H1 (cell line): ENCODE data around the gene POLE2. TPM values are rescaled to one million over a fixed set of nuclear protein-coding genes. Genes with fewer than 3 reads are reported as not detected.
A peak's percentile ranks its signal among the peaks of the same experiment; 100 is the strongest.

Experiments
- BACH1 ChIP-seq: IDR thresholded peaks from 2 replicates; pipeline ENCODE4 v1.6.1; 2012; ENCODE audit warnings: low read length, improper control_type of control experiment
- EP300 ChIP-seq, 2 experiments: IDR thresholded peaks; 1 replicate in 1 of 2; 2 replicates in 1 of 2; pipeline ENCODE4 v1.6.1; 2011 to 2012; ENCODE audit warnings: low read depth in 2 of 2, low read length in 2 of 2, mild to moderate bottlenecking in 2 of 2, borderline replicate concordance in 1 of 2, inconsistent platforms in 1 of 2, moderate library complexity in 1 of 2
- KDM5A ChIP-seq: fragments of 200-600 bp; IDR thresholded peaks from 2 replicates; pipeline ENCODE4 v1.7.1; 2012; ENCODE audit warnings: mild to moderate bottlenecking, low read length, inconsistent platforms, mixed read lengths
- PHF8 ChIP-seq: fragments of 200-600 bp; sonication (generic); conservative IDR thresholded peaks from 2 replicates; pipeline ENCODE4 v1.7.1; 2012; ENCODE audit warnings: low read depth, mild to moderate bottlenecking, inconsistent platforms, low read length, moderate library complexity
- SRF ChIP-seq: IDR thresholded peaks from 2 replicates; pipeline ENCODE4 v1.6.1; 2011; ENCODE audit warnings: mild to moderate bottlenecking, low read depth, low read length, moderate library complexity
- TBP ChIP-seq: IDR thresholded peaks from 2 replicates; pipeline ENCODE4 v1.6.1; 2011; ENCODE audit warnings: low read depth, low read length, improper control_type of control experiment
- polyA plus RNA-seq, 7 experiments: library from polyadenylated mRNA; depleted of rRNA in 3 of 7; stranded (reverse) in 5 of 7; unstranded in 2 of 7; fragments of >200 nt in 5 of 7; fragments of 200-250 nt in 2 of 7; gene quantifications; 1 replicate in 5 of 7; 2 replicates in 1 of 7; 4 replicates in 1 of 7; pipeline versions ENCODE4 v1.2.1 to v1.2.3, GENCODE V29; 2011 to 2013; ENCODE audit warnings: missing spikeins in 2 of 7, mixed read lengths in 2 of 7
- total RNA-seq: library from RNA; stranded (reverse); fragmentation: NEBNext Ultra II Directional; extraction: Animal tissue kit (Norgen Biotek cat#: 25700); gene quantifications from 2 replicates; pipeline ENCODE4 v1.2.1, GENCODE V29; 2021
- TF ChIP-seq, protein P1 (sequence below): fragments of 300-600 bp; sonication (generic); IDR thresholded peaks from 2 replicates; pipeline ENCODE4 v1.7.1; 2012; ENCODE audit warnings: low read length, moderate library complexity, mild to moderate bottlenecking, inconsistent platforms; ENCODE audit not compliant: insufficient replicate concordance
- TF ChIP-seq, protein P2 (sequence below): IDR thresholded peaks from 2 replicates; pipeline ENCODE4 v1.6.1; 2011; ENCODE audit warnings: low read depth, mild to moderate bottlenecking, low read length; ENCODE audit not compliant: insufficient read depth

The POLE2 gene
- total and polyA plus RNA-seq, 2 of the 8 experiments (the other 6 are each of a cell fraction or from before 2014, with no cell fraction given): 31.2 to 41.7 TPM

DNA sequence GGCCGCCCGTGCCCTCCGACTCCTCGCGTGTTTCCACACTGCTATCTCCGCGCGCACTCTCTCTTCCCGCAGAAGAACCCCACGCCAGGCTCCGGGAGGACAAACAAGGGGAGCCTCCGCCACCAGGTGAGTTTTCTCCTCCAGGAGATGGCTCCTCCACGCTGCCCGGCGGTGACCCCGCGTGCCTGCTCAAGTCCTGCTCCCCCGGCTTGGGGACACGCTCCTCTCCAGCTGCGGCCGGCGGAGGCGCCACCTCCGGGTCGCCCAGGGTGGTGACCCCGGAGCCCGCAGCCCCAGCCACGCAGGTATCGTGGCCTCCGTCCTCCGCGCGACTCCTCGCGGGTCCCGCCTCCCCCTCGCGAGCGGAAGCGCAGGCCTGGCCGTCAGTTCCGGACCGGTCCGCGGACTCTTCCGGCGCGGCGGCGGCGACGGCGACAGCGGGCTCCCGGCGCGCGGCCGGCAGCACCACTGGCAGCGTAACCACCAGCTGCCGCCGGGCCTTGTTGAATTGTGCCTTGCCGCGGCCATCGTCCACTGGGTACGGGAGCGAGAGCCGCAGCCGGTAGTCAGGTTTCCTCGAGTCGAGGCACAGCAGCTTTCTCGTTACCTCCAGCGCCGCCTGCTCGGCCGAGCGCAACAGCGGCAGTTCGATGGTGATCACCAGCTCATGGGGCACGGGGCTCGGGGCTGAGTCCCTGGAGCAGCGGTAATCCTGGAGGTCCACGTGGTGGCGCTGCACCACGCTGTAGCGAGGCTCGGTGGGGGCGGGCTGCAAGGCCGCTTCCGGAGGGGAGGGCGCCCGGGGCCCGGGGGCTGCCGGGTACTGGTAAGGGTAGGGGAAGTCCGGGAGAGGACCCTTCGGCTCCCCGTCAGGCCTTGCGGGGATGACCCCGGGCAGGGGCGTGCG is 54.1 kb downstream of the POLE2 start (continued):
- TF ChIP-seq, protein P1, sequence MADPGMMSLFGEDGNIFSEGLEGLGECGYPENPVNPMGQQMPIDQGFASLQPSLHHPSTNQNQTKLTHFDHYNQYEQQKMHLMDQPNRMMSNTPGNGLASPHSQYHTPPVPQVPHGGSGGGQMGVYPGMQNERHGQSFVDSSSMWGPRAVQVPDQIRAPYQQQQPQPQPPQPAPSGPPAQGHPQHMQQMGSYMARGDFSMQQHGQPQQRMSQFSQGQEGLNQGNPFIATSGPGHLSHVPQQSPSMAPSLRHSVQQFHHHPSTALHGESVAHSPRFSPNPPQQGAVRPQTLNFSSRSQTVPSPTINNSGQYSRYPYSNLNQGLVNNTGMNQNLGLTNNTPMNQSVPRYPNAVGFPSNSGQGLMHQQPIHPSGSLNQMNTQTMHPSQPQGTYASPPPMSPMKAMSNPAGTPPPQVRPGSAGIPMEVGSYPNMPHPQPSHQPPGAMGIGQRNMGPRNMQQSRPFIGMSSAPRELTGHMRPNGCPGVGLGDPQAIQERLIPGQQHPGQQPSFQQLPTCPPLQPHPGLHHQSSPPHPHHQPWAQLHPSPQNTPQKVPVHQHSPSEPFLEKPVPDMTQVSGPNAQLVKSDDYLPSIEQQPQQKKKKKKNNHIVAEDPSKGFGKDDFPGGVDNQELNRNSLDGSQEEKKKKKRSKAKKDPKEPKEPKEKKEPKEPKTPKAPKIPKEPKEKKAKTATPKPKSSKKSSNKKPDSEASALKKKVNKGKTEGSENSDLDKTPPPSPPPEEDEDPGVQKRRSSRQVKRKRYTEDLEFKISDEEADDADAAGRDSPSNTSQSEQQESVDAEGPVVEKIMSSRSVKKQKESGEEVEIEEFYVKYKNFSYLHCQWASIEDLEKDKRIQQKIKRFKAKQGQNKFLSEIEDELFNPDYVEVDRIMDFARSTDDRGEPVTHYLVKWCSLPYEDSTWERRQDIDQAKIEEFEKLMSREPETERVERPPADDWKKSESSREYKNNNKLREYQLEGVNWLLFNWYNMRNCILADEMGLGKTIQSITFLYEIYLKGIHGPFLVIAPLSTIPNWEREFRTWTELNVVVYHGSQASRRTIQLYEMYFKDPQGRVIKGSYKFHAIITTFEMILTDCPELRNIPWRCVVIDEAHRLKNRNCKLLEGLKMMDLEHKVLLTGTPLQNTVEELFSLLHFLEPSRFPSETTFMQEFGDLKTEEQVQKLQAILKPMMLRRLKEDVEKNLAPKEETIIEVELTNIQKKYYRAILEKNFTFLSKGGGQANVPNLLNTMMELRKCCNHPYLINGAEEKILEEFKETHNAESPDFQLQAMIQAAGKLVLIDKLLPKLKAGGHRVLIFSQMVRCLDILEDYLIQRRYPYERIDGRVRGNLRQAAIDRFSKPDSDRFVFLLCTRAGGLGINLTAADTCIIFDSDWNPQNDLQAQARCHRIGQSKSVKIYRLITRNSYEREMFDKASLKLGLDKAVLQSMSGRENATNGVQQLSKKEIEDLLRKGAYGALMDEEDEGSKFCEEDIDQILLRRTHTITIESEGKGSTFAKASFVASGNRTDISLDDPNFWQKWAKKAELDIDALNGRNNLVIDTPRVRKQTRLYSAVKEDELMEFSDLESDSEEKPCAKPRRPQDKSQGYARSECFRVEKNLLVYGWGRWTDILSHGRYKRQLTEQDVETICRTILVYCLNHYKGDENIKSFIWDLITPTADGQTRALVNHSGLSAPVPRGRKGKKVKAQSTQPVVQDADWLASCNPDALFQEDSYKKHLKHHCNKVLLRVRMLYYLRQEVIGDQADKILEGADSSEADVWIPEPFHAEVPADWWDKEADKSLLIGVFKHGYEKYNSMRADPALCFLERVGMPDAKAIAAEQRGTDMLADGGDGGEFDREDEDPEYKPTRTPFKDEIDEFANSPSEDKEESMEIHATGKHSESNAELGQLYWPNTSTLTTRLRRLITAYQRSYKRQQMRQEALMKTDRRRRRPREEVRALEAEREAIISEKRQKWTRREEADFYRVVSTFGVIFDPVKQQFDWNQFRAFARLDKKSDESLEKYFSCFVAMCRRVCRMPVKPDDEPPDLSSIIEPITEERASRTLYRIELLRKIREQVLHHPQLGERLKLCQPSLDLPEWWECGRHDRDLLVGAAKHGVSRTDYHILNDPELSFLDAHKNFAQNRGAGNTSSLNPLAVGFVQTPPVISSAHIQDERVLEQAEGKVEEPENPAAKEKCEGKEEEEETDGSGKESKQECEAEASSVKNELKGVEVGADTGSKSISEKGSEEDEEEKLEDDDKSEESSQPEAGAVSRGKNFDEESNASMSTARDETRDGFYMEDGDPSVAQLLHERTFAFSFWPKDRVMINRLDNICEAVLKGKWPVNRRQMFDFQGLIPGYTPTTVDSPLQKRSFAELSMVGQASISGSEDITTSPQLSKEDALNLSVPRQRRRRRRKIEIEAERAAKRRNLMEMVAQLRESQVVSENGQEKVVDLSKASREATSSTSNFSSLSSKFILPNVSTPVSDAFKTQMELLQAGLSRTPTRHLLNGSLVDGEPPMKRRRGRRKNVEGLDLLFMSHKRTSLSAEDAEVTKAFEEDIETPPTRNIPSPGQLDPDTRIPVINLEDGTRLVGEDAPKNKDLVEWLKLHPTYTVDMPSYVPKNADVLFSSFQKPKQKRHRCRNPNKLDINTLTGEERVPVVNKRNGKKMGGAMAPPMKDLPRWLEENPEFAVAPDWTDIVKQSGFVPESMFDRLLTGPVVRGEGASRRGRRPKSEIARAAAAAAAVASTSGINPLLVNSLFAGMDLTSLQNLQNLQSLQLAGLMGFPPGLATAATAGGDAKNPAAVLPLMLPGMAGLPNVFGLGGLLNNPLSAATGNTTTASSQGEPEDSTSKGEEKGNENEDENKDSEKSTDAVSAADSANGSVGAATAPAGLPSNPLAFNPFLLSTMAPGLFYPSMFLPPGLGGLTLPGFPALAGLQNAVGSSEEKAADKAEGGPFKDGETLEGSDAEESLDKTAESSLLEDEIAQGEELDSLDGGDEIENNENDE: no peak
- TF ChIP-seq, protein P2, sequence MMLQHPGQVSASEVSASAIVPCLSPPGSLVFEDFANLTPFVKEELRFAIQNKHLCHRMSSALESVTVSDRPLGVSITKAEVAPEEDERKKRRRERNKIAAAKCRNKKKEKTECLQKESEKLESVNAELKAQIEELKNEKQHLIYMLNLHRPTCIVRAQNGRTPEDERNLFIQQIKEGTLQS: peak; percentile 17; the same call in 1 of the 2 replicates
- TF ChIP-seq BACH1 (no peak; the same call in 1 of the 2 replicates), EP300 (IDR thresholded peaks at IDR 0.05; ENCODE audit: borderline replicate concordance in 1 of 2, low read depth in 2 of 2, low read length in 2 of 2) (0 out of 3 replicates have a peak, but pooled peaks of 1 of the 2 experiments have one; percentile 9), TBP (peak; percentile 73; the same call in 1 of the 2 replicates), KDM5A (peak; percentile 12; the same call in 1 of the 2 replicates), SRF (no peak), PHF8 (peak; percentile 92)
